K562 (cell line): ENCODE data around the gene ANP32B. TPM values are rescaled to one million over a fixed set of nuclear protein-coding genes. Genes with fewer than 3 reads are reported as not detected.

Source experiments
- FIP1L1 ChIP-seq: fragments of 200-400 bp; formaldehyde crosslinking; IDR thresholded peaks from 2 replicates; pipeline ENCODE4 v1.6.1; 2018; ENCODE audit warnings: mild to moderate bottlenecking, low read depth, low read length; ENCODE audit not compliant: poor library complexity, severe bottlenecking
- NKRF ChIP-seq: fragments of 450-650 bp; IDR thresholded peaks from 2 replicates; pipeline ENCODE4 v1.6.1; 2016; ENCODE audit warnings: borderline replicate concordance
- RERE ChIP-seq: sonication (generic); formaldehyde crosslinking; IDR thresholded peaks from 2 replicates; pipeline ENCODE4 v1.8.0; 2023; ENCODE audit warnings: missing genetic modification reagents, mild to moderate bottlenecking, borderline replicate concordance
- SIN3B ChIP-seq: fragments of 450-650 bp; IDR thresholded peaks from 2 replicates; pipeline ENCODE4 v1.6.1; 2017; ENCODE audit warnings: low read depth, mild to moderate bottlenecking, moderate library complexity
- SRSF1 ChIP-seq: fragments of 200-400 bp; formaldehyde crosslinking; IDR thresholded peaks from 2 replicates; pipeline ENCODE4 v1.6.1; 2017; ENCODE audit warnings: mild to moderate bottlenecking, low read depth, low read length, moderate library complexity
- TCFL5 ChIP-seq: fragments of 250-450 bp; sonication (Bioruptor Pico); conservative IDR thresholded peaks from 2 replicates; pipeline ENCODE4 v1.6.1; 2021; ENCODE audit warnings: mild to moderate bottlenecking, moderate library complexity, matching md5 sums
- ZNF263 ChIP-seq: sonication (generic); formaldehyde crosslinking; IDR thresholded peaks from 2 replicates; pipeline ENCODE4 v1.8.0; 2022; ENCODE audit warnings: mild to moderate bottlenecking, missing genetic modification reagents, borderline replicate concordance
- polyA plus RNA-seq, 8 experiments: library from polyadenylated mRNA; depleted of rRNA in 4 of 8; stranded (reverse) in 5 of 8; unstranded in 3 of 8; fragments of >200 nt; fragmentation: Nextera tagmentation in 2 of 8; fragmentation: Illumina TruSeq in 1 of 8; extraction: Ambion mirVana in 2 of 8; extraction: Trizol in 1 of 8; gene quantifications; 2 replicates each; pipeline versions ENCODE4 v1.2.1 to v1.2.3, GENCODE V29; 2011 to 2014; ENCODE audit warnings: inconsistent platforms in 1 of 8, missing spikeins in 1 of 8
- total RNA-seq, 7 experiments: library from RNA; depleted of rRNA in 6 of 7; stranded (reverse); fragments of >200 nt in 6 of 7; fragmentation: Illumina TruSeq in 2 of 7; extraction: Trizol in 2 of 7; gene quantifications; 2 replicates each; pipeline versions ENCODE4 v1.2.1 to v1.2.3, GENCODE V29; 2011 to 2021; ENCODE audit warnings: low replicate concordance in 1 of 7
- TF ChIP-seq, protein P1 (sequence below), 2 experiments: fragments of 450-650 bp in 1 of 2; sonication (generic) in 1 of 2; formaldehyde crosslinking in 1 of 2; IDR thresholded peaks; 2 replicates each; pipeline versions ENCODE4 v1.7.1 to v1.9.0; 2016 to 2022; ENCODE audit warnings: inconsistent platforms in 1 of 2, mild to moderate bottlenecking in 1 of 2, missing genetic modification reagents in 1 of 2

ANP32B gene
- total and polyA plus RNA-seq, 9 of the 15 experiments (the other 6 are each of a cell fraction or from before 2014, with no cell fraction given): 68.9 to 815 (median 141) TPM

GRCh38 chr9:98049288-98050072 lies 66.3 kb downstream of the ANP32B start (continued):
- TF ChIP-seq, protein P1, sequence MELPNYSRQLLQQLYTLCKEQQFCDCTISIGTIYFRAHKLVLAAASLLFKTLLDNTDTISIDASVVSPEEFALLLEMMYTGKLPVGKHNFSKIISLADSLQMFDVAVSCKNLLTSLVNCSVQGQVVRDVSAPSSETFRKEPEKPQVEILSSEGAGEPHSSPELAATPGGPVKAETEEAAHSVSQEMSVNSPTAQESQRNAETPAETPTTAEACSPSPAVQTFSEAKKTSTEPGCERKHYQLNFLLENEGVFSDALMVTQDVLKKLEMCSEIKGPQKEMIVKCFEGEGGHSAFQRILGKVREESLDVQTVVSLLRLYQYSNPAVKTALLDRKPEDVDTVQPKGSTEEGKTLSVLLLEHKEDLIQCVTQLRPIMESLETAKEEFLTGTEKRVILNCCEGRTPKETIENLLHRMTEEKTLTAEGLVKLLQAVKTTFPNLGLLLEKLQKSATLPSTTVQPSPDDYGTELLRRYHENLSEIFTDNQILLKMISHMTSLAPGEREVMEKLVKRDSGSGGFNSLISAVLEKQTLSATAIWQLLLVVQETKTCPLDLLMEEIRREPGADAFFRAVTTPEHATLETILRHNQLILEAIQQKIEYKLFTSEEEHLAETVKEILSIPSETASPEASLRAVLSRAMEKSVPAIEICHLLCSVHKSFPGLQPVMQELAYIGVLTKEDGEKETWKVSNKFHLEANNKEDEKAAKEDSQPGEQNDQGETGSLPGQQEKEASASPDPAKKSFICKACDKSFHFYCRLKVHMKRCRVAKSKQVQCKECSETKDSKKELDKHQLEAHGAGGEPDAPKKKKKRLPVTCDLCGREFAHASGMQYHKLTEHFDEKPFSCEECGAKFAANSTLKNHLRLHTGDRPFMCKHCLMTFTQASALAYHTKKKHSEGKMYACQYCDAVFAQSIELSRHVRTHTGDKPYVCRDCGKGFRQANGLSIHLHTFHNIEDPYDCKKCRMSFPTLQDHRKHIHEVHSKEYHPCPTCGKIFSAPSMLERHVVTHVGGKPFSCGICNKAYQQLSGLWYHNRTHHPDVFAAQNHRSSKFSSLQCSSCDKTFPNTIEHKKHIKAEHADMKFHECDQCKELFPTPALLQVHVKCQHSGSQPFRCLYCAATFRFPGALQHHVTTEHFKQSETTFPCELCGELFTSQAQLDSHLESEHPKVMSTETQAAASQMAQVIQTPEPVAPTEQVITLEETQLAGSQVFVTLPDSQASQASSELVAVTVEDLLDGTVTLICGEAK (IDR thresholded peaks at IDR 0.05): no peak
- TF ChIP-seq, protein P1 (CRISPR knock-in tag; IDR thresholded peaks at IDR 0.05): no peak
- TF ChIP-seq SIN3B (no peak), NKRF (no peak), RERE (CRISPR knock-in tag) (no peak), FIP1L1 (no peak), ZNF263 (no peak), TCFL5 (CRISPR knock-in tag) (peak; percentile 62; the same call in 1 of the 2 replicates), SRSF1 (no peak)
